Loucy (cell line): Measurements from ENCODE around the gene DRD4.

Experiments used
- CTCF ChIP-seq: fragments of 200-600 bp; sonication (generic); conservative IDR thresholded peaks from 2 replicates; pipeline ENCODE4 v1.5.1; 2014; ENCODE audit warnings: mild to moderate bottlenecking, antibody characterized with exemption, low read length
- EZH2phosphoT487 ChIP-seq: fragments of 200-600 bp; IDR thresholded peaks from 2 replicates; pipeline ENCODE4 v1.6.1; 2018; ENCODE audit warnings: antibody characterized with exemption, mild to moderate bottlenecking, moderate library complexity, borderline replicate concordance

DNA sequence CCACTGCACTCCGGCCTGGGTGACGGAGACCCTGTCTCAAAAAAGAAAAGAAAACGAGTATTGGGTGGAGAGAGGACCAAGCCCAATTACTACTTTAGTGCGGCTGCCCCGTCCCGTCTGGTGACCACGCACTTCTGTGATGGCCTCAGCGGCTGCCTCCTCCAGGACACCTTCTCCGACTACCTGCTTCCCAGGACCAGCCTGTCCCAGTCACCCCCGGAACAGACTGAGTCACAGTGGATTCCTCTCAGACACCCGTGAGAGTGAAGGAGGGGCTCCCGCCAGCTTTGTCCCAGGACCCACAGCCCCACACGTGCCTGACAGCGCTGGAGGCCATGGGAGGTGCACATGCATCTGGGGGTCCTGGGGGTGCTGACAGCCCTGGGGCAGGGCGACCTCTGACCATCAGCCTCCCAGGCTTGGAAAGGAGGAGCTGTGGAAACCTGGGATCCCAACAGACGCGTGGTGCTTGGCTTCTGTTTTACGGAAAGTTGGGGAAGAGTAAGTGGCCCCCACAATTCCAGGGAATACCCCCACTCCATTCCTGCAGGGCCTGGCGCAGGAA is 4.8 kb downstream of the DRD4 start:
- TF ChIP-seq CTCF (no peak), EZH2phosphoT487 (no peak)
